Neural progenitor cell (in vitro differentiated cells): ENCODE data around the gene CHPF2. TPM values are rescaled to one million over a fixed set of nuclear protein-coding genes. Genes with fewer than 3 reads are reported as not detected.
A peak's percentile ranks its signal among the peaks of the same experiment; 100 is the strongest.

ENCODE experiments used
- DNase-seq: peaks from one replicate; pipeline ENCODE4 v3.0.0-alpha.2; 2016; ENCODE audit warnings: low spot score
- H2AFZ ChIP-seq: fragments of 200-600 bp; sonication (generic); replicated peaks from 2 replicates; pipeline ENCODE4 v1.6.1; 2016; ENCODE audit warnings: antibody characterized with exemption
- H3F3A ChIP-seq: fragments of 200-600 bp; sonication (generic); 2 replicates; pipeline ENCODE4 v1.6.1; 2016; ENCODE audit warnings: antibody characterized with exemption, low read depth
- H3K27ac ChIP-seq: fragments of 200-600 bp; sonication (generic); 2 replicates; pipeline ENCODE4 v1.5.1; 2016; ENCODE audit warnings: mild to moderate bottlenecking
- H3K27me3 ChIP-seq: fragments of 200-600 bp; sonication (generic); 2 replicates; pipeline ENCODE4 v1.6.1; 2016; ENCODE audit warnings: mild to moderate bottlenecking, moderate library complexity
- H3K36me3 ChIP-seq: fragments of 200-600 bp; sonication (generic); 2 replicates; pipeline ENCODE4 v1.5.1; 2016
- H3K4me1 ChIP-seq: fragments of 200-600 bp; sonication (generic); 2 replicates; pipeline ENCODE4 v1.6.1; 2016; ENCODE audit warnings: mixed run types
- H3K4me2 ChIP-seq: fragments of 200-600 bp; sonication (generic); 2 replicates; pipeline ENCODE4 v1.6.1; 2016
- H3K4me3 ChIP-seq: fragments of 200-600 bp; sonication (generic); 2 replicates; pipeline ENCODE4 v1.5.1; 2016
- H3K79me2 ChIP-seq: fragments of 200-600 bp; sonication (generic); 2 replicates; pipeline ENCODE4 v1.6.1; 2016; ENCODE audit warnings: low read depth
- H3K9ac ChIP-seq: fragments of 200-600 bp; sonication (generic); 2 replicates; pipeline ENCODE4 v1.6.1; 2016
- H3K9me3 ChIP-seq: fragments of 200-600 bp; sonication (generic); 2 replicates; pipeline ENCODE4 v1.5.1; 2016; ENCODE audit warnings: low read depth
- H4K20me1 ChIP-seq: fragments of 200-600 bp; sonication (generic); 2 replicates; pipeline ENCODE4 v1.6.1; 2016; ENCODE audit warnings: low read depth
- H3K27ac Mint-ChIP-seq: 3 replicates; pipeline ENCODE4 v1.8.0; 2021; ENCODE audit warnings: mixed read lengths
- H3K27me3 Mint-ChIP-seq: 2 replicates; pipeline ENCODE4 v1.8.0; 2022; ENCODE audit warnings: low read depth, mild to moderate bottlenecking, inconsistent platforms, moderate library complexity, mixed read lengths; ENCODE audit not compliant: insufficient read depth
- H3K36me3 Mint-ChIP-seq: 3 replicates; pipeline ENCODE4 v1.8.0; 2021; ENCODE audit warnings: mixed read lengths
- H3K4me1 Mint-ChIP-seq: 3 replicates; pipeline ENCODE4 v1.8.0; 2021; ENCODE audit warnings: mixed read lengths
- H3K4me3 Mint-ChIP-seq: 3 replicates; pipeline ENCODE4 v1.8.0; 2021; ENCODE audit warnings: mild to moderate bottlenecking, moderate library complexity, mixed read lengths
- H3K9me3 Mint-ChIP-seq: 3 replicates; pipeline ENCODE4 v1.8.0; 2020; ENCODE audit warnings: mixed read lengths
- EZH2 ChIP-seq: fragments of 200-600 bp; sonication (generic); IDR thresholded peaks from 2 replicates; pipeline ENCODE4 v1.6.1; 2017; ENCODE audit warnings: antibody characterized with exemption, mild to moderate bottlenecking, moderate library complexity
- EZH2phosphoT487 ChIP-seq: fragments of 200-600 bp; sonication (generic); IDR thresholded peaks from 2 replicates; pipeline ENCODE4 v1.6.1; 2017; ENCODE audit warnings: antibody characterized with exemption
- total RNA-seq: library from RNA; depleted of rRNA; stranded (reverse); fragments of >200 nt; gene quantifications from 2 replicates; pipeline ENCODE4 v1.2.3, GENCODE V29; 2015; ENCODE audit warnings: low replicate concordance
- TF ChIP-seq, protein P1 (sequence below): fragments of 200-600 bp; sonication (generic); IDR thresholded peaks from 2 replicates; pipeline ENCODE4 v1.5.1; 2017; ENCODE audit warnings: antibody characterized with exemption, mild to moderate bottlenecking

CHPF2 gene
- total RNA-seq, 1 donor from 2014 or later, result 8.8 TPM

- H4K20me1 ChIP-seq, result no peaks in the 10 kb centered on the region
- H3K27ac Mint-ChIP-seq, result peak overlapping the region; percentile 79
- H3K27ac ChIP-seq, result no peak overlapping the region
- no peak overlapping the region for H3K4me2 ChIP-seq
- peaks cover 36% of the 10 kb centered on the region for H3K27me3 ChIP-seq
- H3K4me1 ChIP-seq, result peaks cover 23% of the 10 kb centered on the region
- H3K4me3 Mint-ChIP-seq, result peak overlapping the region; percentile 33
- H3K27me3 Mint-ChIP-seq, result peaks cover 25% of the 10 kb centered on the region
- H3K4me3 ChIP-seq, result no peak overlapping the region
- H3K4me1 Mint-ChIP-seq, result peaks cover 43% of the 10 kb centered on the region
- no peak for TF ChIP-seq EZH2
- TF ChIP-seq EZH2phosphoT487, result no peak
- TF ChIP-seq, protein P1, sequence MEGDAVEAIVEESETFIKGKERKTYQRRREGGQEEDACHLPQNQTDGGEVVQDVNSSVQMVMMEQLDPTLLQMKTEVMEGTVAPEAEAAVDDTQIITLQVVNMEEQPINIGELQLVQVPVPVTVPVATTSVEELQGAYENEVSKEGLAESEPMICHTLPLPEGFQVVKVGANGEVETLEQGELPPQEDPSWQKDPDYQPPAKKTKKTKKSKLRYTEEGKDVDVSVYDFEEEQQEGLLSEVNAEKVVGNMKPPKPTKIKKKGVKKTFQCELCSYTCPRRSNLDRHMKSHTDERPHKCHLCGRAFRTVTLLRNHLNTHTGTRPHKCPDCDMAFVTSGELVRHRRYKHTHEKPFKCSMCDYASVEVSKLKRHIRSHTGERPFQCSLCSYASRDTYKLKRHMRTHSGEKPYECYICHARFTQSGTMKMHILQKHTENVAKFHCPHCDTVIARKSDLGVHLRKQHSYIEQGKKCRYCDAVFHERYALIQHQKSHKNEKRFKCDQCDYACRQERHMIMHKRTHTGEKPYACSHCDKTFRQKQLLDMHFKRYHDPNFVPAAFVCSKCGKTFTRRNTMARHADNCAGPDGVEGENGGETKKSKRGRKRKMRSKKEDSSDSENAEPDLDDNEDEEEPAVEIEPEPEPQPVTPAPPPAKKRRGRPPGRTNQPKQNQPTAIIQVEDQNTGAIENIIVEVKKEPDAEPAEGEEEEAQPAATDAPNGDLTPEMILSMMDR, result no peak
- H2AFZ ChIP-seq, result no peak overlapping the region
- no peaks in the 10 kb centered on the region for H3K36me3 Mint-ChIP-seq
- no peaks in the 10 kb centered on the region for H3K9me3 ChIP-seq
- H3K36me3 ChIP-seq, result no peaks in the 10 kb centered on the region
- H3F3A ChIP-seq, result peaks cover 24% of the 10 kb centered on the region
- H3K9me3 Mint-ChIP-seq, result no peaks in the 10 kb centered on the region
- H3K9ac ChIP-seq, result no peak overlapping the region
- no peaks in the 10 kb centered on the region for H3K79me2 ChIP-seq
- DNase-seq, result no peak
These were observed 23.1 kb downstream of the CHPF2 start for GRCh38 chr7:151255390-151255789.

DNA sequence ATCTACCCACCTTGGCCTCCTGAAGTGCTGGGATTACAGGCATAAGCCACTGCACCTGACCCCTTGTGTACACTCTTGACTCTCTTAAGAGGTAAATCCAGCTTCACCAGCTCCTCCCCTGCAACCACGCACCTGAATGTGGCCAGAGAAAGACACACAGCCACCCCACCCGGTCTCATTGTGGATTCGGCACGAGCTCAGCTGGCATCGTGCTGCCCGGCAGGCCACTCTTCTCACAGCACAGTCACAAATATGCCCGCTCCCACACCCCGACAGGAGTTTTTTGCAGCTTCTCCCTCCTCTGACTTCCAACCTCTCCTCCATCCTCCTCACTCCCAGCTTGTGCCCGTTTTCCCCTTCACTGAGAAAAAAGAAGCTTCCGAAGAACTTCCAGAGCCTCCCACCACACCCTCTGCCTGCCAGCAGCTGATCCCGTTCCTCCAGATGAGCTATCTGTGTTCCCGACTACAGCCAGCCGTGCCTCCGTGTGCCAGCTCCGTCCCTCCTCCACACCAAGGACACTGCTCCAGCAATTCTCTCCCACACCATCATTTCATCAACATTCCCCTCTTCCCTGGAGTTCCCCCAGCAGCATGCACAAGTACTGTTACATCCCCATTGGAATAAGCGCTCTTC lies 24.2 kb downstream of the CHPF2 start:
- TF ChIP-seq, protein P1, result no peak
- TF ChIP-seq EZH2 (no peak), EZH2phosphoT487 (no peak)
- Histone ChIP-seq H3K9ac (no peak overlapping the region), H2AFZ (no peak overlapping the region), H3F3A (peaks cover 14% of the 10 kb centered on the region), H3K27me3 (peaks cover 34% of the 10 kb centered on the region), H4K20me1 (no peaks in the 10 kb centered on the region), H3K36me3 (no peaks in the 10 kb centered on the region), H3K27ac (no peak overlapping the region), H3K79me2 (no peaks in the 10 kb centered on the region), H3K9me3 (no peaks in the 10 kb centered on the region), H3K4me1 (peaks cover 18% of the 10 kb centered on the region), H3K4me2 (no peak overlapping the region), H3K4me3 (no peak overlapping the region)
- DNase-seq, result no peak
- Mint-ChIP-seq H3K4me1 (peaks cover 33% of the 10 kb centered on the region), H3K27ac (no peak overlapping the region), H3K27me3 (peaks cover 21% of the 10 kb centered on the region), H3K36me3 (no peaks in the 10 kb centered on the region), H3K9me3 (no peaks in the 10 kb centered on the region), H3K4me3 (peak overlapping the region; percentile 21)

GRCh38 chr7:151257990-151258389 lies 25.7 kb downstream of the CHPF2 start:
- Histone ChIP-seq H3K4me1 (peaks cover 7% of the 10 kb centered on the region), H3K27me3 (peaks cover 33% of the 10 kb centered on the region), H3K36me3 (no peaks in the 10 kb centered on the region), H3K9ac (no peak overlapping the region), H3K79me2 (no peaks in the 10 kb centered on the region), H2AFZ (no peak overlapping the region), H3K4me3 (no peak overlapping the region), H3K9me3 (no peaks in the 10 kb centered on the region), H3F3A (peaks cover 5% of the 10 kb centered on the region), H4K20me1 (no peaks in the 10 kb centered on the region), H3K4me2 (no peak overlapping the region), H3K27ac (no peak overlapping the region)
- H3K27ac Mint-ChIP-seq, result no peak overlapping the region
- H3K27me3 Mint-ChIP-seq, result peaks cover 21% of the 10 kb centered on the region
- no peak for TF ChIP-seq EZH2phosphoT487
- TF ChIP-seq, protein P1, result no peak
- H3K4me1 Mint-ChIP-seq, result peaks cover 24% of the 10 kb centered on the region
- H3K9me3 Mint-ChIP-seq, result no peaks in the 10 kb centered on the region
- H3K36me3 Mint-ChIP-seq, result no peaks in the 10 kb centered on the region
- no peak overlapping the region for H3K4me3 Mint-ChIP-seq
- no peak for DNase-seq
